GM21381 (cell line): ENCODE data around the gene TNFRSF21.
"Not testable (repeated sequence)": the region's sequence is repeated elsewhere in the genome, so short reads cannot be mapped to it uniquely, and the experiment has no call there.

ENCODE experiments used
- ATAC-seq: cut with Tn5 transposase; IDR thresholded peaks from one replicate; pipeline ENCODE4 v1.9.1; 2021; ENCODE audit warnings: mild to moderate bottlenecking, moderate library complexity; ENCODE audit not compliant: unreplicated experiment

TNFRSF21 gene

DNA sequence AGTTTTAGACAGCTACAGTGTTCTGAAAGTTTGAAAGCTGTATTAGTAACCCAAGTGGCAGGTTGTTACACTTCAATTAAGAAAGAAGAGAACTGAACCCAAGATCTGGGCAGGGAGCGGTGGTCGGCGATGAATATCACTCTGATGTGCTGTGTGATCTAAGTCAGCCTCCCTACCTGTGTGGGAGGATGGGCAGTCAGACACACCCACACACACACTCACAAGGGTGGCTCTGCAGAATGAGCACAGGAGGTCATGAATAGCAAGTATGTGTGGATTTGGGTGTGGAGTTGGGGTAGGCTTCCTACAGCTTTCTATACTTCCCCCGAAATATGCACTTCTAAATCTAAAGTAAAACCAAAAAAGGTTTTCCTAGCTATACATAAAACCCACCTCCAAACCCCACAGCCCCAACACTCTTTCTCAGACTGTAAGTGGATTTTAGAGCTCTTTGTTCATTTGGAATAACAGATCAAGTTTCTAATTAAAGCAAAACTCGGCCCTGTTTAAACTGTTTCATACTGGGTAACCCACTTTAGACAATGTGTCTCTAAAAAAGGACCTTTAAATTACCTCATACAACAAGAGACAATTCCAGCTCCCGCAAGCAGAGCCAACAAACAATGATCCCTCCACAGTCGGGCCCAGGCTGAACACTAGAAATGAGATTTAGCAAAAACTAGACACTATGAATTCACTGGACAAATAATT, 19.4 kb downstream of the TNFRSF21 start:
- no peak for ATAC-seq

DNA sequence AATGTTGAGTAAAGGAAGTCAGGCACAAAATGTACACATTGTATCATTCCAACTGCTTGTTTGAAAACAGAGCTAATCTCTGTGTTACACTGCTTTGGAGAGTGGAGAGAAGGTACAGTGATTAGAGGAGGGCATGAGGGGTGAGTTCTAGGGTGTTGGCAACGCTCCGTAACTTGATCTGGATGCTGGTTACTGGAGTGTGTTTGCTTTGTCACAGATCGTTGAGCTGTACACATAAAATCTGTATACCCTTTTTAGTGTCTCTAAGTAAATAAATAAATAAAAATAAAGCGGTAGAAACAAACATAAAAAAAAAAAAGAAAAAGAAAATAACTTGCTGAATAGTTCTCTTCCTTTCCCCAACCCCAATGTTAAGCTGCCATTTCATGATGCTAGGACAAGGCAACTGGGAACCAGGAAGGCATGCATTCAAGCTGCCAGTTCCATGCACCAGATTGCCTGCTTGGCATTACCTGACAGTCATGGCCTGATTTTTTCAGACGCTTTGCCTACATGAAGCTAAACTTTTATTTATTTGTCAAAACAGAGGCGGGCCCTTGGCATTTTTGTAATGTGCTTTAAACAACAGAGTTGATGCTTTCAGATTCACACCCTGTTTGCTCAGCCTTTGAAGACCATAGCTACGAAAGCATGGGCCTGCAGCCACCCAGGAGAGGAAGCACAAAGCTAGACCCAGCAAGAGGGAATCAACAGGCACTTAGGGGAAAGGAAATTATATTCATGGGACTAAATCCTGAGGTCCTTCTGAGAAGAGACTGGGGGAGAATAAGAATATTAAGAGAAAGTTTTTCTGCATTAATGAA, 21.2 kb downstream of the TNFRSF21 start:
- ATAC-seq = no peak

DNA sequence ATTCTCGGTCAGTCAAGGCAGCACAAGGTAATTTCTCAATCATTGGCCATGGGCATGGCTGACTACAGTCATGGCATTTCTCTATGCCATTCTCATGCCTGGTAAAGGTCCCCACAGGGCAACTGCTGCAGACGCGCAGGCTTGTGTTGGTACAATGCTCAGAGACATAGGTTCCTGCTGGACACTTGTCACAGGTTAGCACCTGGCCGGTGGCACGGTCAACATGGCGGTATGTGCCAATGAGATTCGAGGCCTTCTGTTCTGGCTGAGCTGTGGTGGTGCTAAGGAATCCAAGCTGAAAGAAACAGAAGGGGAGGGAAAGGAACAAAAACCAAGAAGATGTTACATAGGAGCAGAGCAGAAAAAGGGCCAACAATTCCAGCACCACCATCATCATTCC, 23.4 kb downstream of the TNFRSF21 start:
- no peak for ATAC-seq

DNA sequence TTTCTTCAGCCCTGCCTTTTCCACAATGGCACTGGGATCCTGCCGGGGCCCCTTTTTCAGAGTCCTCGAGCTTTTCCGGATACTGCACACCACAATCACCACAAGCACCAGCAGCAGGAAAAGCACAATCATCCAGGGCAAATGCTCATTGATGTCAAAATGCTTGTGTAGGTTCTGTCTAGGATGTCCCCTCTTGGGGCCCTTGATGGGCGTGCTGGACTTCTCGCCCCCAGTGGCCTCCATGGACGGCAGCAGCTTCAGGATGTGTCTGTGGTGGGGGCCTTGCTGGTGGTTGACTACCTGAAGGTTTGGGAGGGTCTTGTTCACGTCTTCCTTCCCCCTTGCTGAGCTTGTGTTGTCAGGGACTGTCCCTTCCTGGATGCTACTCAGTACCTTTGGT, 25.7 kb downstream of the TNFRSF21 start:
- no peak for ATAC-seq

DNA sequence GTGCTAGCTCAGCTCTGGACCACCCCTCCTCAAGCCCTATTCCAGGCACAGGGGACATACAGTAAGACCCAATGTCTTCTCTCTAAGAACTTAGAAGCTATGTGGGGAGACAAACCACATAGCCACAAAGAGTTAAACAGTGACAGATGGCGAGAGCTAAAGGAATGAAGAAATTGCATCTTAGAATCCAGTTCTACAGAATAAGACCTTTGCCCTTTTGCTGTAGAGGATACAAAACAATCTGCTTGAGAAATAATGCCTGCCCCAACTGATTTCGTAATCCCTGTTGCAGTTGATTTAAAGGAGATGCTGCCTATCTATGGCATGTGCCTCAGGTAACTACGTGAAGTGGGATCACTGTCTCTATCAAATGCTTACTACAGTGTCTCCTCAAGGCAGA, 31.2 kb downstream of the TNFRSF21 start:
- ATAC-seq = no peak

DNA sequence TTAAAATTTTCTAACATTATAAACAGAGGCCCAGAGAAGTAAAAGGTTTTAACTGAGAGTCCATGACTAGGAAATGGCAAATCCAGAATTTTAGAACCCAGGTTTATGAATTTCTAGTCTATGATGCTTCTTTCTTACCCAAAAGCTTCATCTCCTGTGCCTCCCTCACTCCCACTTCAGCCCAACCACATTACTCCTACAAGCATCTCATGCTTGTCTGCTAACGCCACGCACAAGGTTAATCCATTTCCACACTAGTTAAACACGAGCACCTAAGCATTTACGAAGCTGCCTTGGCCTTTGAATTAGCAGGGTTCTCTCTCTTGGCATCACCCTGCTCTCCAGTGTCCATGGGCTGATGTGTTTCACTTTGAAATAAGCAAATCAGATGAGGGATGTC, 32.0 kb downstream of the TNFRSF21 start:
- ATAC-seq = no peak

DNA sequence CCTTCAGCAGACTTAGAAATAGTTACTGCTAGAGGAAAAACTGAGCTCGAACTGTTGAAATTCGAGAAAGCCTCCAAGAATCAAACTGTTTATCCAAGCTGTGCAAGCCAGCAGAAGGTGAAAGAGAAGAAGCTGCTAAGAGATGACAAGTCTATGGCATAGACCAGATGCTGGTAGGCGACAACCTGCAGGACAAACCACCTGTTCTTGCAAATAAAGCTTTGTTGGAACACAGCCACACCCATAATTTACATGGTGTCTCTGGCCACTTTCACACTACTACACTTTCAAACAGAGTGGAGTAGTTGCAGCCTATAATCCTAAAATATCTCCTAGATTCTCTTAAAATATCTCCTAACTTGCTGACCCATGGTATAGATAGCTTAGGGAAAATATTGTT, 33.3 kb downstream of the TNFRSF21 start:
- ATAC-seq = no peak

DNA sequence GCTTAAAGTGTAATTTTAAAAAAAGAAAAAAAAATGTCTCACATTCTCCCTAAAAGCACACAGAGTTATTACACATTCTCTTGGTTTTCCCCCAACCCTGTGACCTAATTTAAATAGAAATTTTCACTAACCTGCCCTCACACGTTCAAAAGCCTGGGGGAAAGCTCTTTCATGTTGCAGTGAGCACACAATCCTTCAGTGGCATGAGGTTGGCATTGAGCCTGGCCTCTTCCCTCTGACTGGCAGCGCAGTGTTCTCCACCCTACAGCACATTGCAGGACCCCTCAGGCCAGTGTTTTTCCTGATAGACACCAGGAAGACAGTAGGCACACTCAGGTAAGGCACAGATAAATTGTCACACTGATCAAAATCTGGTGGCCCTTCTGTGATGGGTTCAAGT, 34.1 kb downstream of the TNFRSF21 start:
- ATAC-seq = no peak

DNA sequence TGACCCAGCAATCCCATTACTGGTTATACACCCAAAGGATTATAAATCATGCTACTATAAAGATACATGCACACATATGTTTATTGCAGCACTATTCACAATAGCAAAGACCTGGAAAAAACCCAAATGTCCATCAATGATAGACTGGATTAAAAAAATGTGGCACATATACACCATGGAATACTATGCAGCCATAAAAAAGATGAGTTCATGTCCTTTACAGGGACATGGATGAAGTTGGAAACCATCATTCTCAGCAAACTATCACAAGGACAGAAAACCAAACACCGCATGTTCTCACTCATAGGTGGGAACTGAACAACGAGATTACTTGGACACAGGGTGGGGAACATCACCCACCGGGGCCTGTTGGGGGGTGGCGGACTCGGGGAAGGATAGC, 34.6 kb downstream of the TNFRSF21 start:
- ATAC-seq = not testable (repeated sequence)

DNA sequence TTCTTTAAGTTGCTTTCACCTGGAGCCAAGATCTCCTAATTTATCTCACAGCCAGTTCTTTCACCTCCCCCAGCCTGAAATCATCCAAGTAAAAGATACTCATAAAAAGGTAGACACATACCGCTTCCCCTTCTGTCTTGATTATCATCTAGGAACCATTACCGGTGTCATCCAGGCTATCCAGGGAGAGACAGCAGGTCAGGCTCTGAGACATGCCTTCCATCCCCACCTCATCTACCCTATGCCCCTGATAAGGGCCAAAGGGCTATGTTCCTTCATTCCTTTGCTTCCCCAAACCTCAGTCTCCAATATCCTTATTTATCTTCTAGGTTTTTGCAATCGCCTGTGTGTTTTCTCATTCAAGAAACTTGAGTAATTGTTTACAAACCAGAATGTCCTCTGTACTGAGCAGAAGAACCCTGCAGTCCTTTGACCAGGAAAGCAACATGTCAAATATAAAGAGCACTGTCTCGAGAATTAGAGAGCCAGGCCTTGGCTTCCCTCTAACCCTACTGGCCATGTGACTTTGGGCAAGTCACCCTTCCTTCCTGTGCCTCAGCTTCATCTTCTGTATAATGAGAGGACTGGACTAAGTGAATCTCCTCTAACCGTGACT, 41.0 kb downstream of the TNFRSF21 start:
- ATAC-seq = no peak

DNA sequence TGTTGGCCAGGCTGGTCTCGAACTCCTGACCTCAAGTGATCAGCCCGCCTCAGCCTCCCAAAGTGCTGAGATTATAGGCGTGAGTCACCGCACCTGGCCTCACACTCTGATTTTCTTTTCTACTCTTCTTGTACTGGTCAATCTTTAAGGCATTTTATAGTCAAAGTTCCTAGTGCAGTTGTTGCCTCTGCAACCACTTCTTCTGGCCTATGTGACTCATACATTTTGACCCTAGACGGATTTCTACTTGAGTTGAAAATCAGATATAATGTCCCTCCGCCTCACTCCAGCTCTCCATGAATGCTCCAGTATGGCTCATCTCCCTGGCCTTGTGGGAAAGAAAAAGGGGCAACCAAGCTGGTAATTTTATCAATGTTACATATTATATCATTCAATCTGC, 42.4 kb downstream of the TNFRSF21 start:
- no peak for ATAC-seq

DNA sequence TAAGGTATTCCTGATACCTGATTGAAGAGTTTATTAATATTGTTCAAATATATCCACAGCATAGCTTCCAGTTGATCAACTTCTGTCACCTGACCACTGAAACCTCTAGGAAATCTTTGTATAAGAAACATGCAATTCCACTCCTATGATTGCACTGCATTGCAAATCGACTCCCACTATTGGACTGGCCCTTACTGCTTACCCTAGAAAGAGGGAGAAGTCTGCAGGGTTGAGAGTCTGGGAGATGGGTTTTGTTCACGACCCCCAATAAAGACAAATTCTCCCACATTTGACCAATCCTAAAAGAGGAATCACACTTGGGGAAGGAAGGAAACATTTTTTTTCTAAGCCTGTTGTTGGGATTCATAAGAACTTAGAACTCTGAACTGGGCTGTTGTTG, 43.7 kb downstream of the TNFRSF21 start:
- no peak for ATAC-seq

DNA sequence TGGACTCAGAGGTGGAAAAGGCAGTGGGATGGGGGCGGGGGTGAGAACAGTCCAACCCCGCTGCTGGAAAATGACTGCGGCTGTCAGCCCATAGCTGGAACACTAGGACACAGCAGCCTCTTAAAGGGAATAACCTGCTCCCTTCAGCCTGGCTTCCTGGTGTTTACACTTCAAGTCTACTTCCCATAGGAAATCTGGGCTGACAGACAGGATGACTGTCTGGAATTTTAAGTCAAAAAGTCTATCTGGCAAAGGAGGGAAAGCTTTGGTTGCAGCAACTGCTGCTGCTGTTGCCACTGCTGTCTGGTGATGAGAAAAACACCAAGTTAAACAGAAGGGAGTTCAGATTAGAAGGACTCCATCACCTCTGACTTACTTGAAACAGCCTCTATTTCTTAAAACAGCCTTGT, 44.9 kb downstream of the TNFRSF21 start:
- no peak for ATAC-seq

DNA sequence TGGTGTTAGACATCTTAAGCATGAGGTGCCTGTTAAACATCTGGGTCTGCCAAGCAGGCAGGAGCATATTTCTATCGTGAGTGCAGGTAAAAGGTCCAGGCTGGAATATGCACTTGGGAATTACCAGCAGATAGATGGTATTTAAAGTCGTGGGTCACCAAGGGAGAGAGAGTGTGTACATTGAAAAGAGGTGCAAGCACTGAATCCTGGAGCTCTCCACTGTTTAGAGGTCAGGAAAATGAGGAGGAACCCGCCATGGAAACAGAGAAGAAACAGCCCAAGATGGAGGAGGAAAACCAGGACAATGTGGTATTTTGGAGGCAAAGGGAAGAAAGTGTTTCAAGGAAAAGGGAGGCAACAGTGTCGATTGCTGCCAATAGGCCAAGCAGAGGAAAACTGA, 46.4 kb downstream of the TNFRSF21 start:
- ATAC-seq = no peak

DNA sequence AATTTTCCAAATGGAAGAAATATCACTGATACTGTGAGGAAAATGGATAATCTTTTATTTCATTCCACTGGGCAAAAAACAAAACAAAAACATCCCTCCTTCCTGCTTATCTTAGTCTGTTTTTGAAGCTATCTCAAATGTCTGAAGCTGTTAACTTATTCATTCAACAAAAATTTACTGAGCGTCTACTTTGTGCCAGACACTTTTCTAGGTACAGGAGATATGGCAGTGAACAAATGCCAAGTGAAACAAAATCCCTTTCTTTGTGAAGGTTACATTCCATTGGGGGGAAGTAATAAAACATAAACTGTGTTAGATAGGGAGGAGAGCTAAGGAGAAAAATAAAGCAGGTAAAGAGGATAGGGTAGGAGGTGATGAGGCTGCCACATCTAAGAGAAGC, 47.5 kb downstream of the TNFRSF21 start:
- ATAC-seq = no peak

DNA sequence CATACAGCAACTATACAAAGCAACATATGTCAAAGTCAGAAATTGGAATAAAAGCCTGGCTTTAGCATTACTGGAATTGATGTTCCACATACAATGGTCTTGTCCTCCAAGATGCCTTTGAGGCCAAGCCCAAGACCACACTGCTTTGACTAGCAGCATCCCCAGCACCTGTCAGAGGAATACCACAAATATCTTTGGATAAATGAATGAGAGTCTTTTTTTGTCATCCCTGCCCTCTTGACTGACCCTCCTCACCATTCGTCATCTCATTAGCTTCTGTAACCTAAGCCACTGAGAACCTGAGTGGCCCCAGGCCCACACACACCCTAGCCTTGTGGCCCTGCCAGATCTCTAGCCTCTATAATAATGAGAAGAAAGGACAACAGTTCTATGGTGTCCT, 48.5 kb downstream of the TNFRSF21 start:
- ATAC-seq = no peak

DNA sequence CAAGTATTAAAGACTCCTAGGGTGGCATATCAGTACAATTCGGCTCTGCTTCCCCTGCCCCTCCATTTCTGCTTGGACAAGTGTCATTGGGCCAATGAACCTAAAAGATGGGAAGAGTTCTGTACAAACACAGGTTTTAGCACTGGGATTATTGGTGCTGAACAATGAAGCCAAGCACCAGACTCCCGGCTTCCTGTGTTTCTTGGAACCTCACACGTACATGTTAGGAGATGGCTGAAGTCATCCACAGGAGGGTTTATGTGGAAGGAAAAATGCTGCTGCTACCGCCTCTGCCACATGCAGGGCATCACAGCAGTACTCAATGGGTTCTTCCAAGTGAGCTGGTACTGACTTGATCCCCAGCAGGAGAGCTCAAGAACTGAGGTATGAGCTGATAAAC, 49.7 kb downstream of the TNFRSF21 start:
- no peak for ATAC-seq

DNA sequence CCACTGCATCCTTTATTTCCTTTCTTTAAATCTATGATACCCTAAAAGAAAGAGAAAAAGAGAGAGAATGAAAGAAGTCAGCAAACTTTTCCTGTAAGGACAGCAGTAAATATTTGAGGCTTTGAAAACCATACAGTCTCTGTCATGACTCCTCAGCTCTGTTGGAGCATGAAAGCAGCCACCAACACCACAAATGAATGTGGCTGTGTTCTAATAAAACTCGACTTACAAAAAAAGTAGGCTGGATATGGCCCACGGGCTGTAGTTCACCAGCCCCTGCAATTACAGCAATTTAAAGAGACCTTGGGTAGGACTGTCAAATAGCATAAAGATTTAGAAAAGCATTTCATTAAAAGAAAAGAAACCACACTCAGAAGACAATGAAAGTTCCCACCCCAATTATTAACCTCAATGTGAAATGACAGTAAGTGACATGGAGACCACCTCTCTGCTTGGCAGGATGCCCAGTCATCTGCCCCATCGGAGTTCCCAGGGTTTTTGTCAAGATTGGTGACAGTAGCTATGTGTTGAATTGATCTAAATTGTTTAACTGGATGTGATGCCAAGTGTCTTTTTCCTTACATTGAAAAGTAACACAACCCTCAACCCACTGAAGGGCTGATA, 50.9 kb downstream of the TNFRSF21 start:
- no peak for ATAC-seq

DNA sequence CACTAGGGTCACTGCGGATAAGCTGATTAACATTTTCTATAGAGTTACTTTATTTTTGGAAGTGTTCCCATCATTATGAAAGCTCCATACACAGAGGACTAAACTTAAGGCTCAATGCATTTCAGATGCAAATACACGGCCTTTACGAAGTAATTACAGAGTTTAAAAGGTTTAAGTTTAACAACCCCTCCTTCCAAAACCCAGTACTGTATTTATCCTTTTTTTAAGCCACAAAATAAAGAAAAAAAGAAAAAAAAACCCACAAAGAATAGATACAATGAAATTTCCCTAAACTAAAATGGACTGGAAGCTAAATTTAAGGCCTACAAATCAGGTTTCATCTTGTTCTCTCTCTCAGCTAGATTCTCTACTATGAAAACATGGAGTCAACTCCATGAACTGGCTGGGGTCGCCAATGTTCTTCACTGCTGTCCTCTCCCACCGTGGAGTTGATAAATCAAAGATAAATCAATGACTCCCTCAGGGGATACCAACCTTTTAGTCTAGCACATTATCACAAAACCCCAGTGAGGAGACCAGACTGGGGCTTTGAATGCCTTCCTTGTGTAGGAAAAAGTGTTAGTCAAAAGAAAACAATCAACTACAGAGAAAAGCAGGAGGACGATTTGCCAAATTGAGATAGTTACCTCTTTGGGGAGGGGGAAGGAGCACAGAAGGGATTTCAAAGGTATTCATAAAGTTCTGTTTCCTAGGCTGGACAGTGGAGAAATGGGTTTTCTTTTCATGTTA, 52.5 kb downstream of the TNFRSF21 start:
- ATAC-seq = no peak

DNA sequence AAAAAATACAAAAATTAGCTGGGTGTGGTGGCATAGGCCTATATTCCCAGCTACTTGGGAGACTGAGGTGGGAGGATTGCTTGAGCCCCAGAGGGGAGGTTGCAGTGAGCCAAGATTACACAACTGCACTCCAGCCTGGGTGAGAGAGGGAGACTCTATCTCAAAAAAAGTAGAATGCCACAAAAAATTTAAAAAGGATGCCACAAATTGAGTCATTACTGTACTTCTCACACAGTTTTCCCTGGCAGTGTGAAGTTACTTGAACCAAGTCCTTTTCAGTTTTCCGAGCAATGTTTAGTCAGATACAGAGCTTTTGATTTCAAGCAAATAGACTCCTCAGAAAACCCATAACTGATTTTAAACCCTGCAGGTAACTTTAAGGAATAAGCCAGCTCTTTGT, 53.3 kb downstream of the TNFRSF21 start:
- no peak for ATAC-seq

DNA sequence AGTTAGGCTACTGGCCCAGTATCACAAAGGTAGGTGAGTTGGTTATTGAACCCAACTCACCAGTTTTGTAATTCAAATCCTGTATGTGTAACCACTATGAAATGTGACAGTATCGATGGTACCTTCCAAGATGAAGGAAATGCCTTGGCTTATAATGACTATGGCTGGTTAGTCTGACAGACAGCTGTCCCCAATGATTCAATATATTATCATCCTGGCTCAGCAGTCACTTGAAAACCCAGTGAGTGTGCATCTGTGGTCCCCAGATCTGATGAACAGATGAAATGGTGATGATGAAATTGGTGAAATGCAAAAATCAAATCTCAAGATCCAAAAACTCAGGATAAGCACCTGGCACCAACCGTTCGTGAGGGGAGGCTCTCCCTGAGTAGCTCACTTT, 54.8 kb downstream of the TNFRSF21 start:
- ATAC-seq = no peak
